ENCODE measurements around the gene BMP8B. TPM values are rescaled to one million over a fixed set of nuclear protein-coding genes. Genes with fewer than 3 reads are reported as not detected.

BMP8B gene
- total RNA-seq, 1 donor, result not detected

DNA sequence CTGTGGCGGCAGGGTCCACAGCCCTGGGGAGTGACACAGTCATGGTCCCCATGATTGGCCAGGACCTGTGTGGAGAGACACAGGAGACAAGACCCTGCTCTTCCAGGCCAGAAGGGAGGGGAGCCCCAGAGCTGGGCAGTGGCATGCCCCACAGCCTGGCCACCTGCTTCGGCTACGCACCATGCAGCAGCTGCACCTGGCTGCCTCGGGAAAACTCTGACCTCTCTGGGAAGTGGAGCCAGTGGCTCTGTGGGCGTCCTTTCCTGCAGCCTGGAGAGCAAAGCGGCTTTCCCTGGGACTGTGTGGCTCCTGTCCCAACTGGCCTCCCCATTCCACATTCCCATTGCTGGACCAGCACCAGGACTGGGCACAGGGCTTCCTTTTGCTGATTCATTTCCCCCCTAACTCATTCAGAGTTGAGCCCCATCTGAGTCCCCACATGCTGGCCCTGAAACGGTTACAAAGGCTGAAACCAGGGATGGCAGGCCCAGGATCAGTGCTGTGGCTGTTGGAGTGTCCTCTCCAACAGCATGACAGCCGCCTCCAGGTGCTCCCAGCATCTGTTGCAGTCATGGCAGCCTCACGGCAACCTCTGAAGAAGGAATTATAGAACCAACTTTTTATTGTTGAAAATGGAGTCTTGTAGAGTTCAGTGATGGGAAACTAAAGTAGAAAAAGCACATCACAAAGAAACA lies 32.6 kb downstream of the BMP8B start:
- TF ChIP-seq, protein P1, sequence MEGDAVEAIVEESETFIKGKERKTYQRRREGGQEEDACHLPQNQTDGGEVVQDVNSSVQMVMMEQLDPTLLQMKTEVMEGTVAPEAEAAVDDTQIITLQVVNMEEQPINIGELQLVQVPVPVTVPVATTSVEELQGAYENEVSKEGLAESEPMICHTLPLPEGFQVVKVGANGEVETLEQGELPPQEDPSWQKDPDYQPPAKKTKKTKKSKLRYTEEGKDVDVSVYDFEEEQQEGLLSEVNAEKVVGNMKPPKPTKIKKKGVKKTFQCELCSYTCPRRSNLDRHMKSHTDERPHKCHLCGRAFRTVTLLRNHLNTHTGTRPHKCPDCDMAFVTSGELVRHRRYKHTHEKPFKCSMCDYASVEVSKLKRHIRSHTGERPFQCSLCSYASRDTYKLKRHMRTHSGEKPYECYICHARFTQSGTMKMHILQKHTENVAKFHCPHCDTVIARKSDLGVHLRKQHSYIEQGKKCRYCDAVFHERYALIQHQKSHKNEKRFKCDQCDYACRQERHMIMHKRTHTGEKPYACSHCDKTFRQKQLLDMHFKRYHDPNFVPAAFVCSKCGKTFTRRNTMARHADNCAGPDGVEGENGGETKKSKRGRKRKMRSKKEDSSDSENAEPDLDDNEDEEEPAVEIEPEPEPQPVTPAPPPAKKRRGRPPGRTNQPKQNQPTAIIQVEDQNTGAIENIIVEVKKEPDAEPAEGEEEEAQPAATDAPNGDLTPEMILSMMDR (IDR thresholded peaks at IDR 0.05; ENCODE audit: insufficient read depth, low read length), result no peak
- DNase-seq (ENCODE audit: low read depth), result no peak
- no peak overlapping the region for H3K4me3 ChIP-seq (ENCODE audit: low read depth, low read length)

DNA sequence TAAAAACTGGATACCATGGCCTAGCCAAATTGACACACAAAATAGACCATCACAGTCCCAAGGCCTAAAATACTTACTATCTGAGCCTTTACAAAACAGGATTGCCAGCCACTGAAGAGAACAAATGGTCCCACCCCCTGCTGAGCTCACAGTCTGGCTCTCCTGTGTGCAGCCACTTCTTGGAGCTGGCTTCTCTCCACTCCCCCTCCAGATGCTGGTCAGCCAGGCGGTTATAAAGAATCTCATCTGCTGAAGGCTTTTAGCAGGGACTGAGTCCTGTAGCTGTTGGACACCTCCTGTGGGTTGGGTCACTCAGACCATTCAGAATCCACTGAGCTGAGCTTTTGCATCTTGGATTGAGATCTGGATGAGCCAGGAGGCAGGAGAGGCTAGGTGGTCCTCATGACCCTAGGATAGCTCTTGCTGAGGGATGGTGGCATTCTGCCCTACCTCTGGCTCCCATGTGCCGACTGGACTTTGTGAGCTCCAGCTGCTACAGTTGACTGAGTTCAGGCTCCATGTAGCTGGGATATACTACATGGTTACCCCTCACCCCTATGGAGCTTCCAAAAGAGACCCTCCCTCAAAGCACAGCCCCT lies 33.7 kb downstream of the BMP8B start:
- TF ChIP-seq, protein P1 (IDR thresholded peaks at IDR 0.05; ENCODE audit: insufficient read depth, low read length), result no peak
- no peak for DNase-seq (ENCODE audit: low read depth)
- H3K4me3 ChIP-seq (ENCODE audit: low read depth, low read length), result no peak overlapping the region

DNA sequence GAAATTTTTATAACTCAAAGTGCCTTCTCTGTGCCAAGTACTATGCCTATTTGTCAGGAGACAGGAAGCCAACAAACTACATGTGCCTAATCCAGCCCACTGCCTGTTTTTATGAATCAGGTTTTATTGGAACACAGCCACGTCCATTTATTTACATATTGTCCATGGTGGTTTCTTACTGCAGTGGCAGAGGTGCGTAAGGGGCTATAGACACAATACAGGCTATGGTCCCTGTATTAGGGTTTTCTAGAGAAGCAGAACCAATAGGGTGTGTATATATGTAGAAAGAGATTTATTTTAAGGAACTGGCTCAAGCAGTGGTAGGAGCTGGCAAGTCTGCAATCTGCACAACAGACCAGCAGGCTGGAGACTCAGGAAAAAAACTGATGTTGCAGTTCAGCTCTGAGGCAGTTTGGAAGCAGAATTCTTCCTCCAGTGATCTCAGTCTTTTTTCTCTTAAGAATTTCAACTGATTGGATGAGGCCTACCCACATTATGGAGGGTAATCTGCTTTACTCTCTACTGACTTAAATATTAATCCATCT lies 34.6 kb downstream of the BMP8B start:
- DNase-seq (ENCODE audit: low read depth), result peak; percentile 23
- no peak overlapping the region for H3K4me3 ChIP-seq (ENCODE audit: low read depth, low read length)
- TF ChIP-seq, protein P1 (IDR thresholded peaks at IDR 0.05; ENCODE audit: insufficient read depth, low read length), result no peak

DNA sequence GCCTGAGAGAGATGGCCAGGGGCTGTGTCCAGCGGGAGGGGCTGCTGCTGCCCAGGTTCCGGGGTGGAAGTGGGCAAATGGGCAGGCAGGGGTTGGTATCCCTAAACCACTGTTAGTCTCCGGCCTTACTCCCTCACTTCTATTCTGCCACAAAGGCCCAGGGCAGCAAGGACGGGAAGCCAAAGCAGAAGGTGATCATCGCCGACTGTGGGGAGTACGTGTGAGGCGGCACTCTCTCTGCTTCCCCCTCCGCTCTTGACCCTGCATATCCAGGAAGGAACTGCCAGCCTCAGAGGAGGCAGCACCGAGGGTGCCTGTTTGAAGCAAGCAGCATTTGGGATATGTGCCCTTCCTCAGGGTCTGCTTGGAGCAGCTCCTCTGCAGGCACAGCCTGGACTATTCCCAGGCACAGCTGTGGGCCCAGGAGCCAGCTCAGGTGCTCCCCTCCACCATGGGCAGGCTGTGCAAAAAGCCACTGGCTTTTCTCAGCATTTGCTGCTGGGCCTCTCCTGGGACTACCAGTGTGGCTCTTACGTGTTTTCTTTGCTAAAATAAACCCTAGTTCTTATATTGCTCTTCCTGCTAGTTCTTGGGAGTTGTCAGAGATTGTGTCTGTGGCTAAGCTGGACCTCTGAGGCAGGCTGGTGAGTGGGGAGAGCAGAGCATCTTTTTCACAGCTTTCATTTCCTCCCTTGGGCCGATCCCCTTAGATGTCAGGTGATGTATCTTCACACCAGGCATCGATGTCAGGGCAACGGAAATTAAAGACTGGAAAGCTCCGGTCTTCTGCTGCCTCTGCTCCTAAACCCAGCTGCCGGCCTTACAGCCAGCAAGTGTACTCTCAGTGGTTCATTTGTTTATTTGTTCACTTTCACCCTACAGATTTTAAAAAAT lies 35.3 kb downstream of the BMP8B start:
- no peak overlapping the region for H3K4me3 ChIP-seq (ENCODE audit: low read depth, low read length)
- DNase-seq (ENCODE audit: low read depth), result no peak
- TF ChIP-seq, protein P1 (IDR thresholded peaks at IDR 0.05; ENCODE audit: insufficient read depth, low read length), result no peak

DNA sequence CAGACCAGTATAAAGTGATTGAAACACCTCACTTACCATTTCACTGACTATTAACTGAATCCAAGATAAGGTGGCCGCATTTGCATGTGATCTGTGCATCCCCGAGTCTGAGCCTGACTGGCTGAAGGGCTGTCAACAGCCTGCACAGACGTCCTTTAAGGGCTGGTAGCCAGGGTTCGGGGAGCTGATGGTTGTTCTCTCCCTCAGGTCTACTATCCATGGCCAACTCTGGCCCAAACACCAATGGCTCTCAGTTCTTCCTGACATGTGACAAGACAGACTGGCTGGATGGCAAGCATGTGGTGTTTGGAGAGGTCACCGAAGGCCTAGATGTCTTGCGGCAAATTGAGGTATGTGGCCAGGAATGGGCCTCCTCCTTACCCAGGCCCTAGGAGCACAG lies 36.0 kb downstream of the BMP8B start:
- TF ChIP-seq, protein P1 (IDR thresholded peaks at IDR 0.05; ENCODE audit: insufficient read depth, low read length), result no peak
- H3K4me3 ChIP-seq (ENCODE audit: low read depth, low read length), result no peak overlapping the region
- DNase-seq (ENCODE audit: low read depth), result no peak

DNA sequence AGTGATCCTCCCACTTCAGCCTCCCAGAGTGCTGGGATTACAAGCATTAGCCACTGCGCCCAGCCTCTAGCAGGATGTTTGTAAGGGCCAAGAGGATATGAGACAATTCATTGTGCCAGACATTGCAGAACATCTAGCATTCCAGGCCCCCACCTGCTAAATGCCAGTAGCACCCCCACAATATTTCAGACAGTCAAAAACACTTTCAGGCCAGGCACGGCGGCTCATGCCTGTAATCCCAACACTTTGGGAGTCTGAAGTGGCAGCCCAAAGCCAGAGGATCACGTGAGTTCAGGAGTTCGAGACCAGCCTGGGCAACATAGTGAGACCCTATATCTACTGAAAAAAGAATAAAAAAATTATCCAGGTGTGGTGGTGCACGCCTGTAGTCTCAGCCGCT lies 37.1 kb downstream of the BMP8B start:
- TF ChIP-seq, protein P1 (IDR thresholded peaks at IDR 0.05; ENCODE audit: insufficient read depth, low read length), result no peak
- H3K4me3 ChIP-seq (ENCODE audit: low read depth, low read length), result no peak overlapping the region
- no peak for DNase-seq (ENCODE audit: low read depth)

Data from fibroblast of the aortic adventitia (primary cell).